ENCODE results near the gene CHST8.

The CHST8 gene

GRCh38 chr19:33618884-33619283, 2.9 kb upstream of the CHST8 start:
- no peaks in the 10 kb centered on the region for H3K9me3 ChIP-seq (ENCODE audit: control insufficient read depth, low read depth, low read length)
- H3K27ac ChIP-seq (ENCODE audit: low read length) = no peak overlapping the region
- H3K36me3 ChIP-seq (ENCODE audit: control insufficient read depth, low read depth, low read length) = no peaks in the 10 kb centered on the region
- H3K4me3 ChIP-seq (ENCODE audit: low read length) = no peak overlapping the region
- no peak overlapping the region for H3K9ac ChIP-seq (ENCODE audit: low read length)
- peaks cover 3% of the 10 kb centered on the region for H3K4me1 ChIP-seq (ENCODE audit: control insufficient read depth, low read depth, low read length)
- H3K27me3 ChIP-seq (ENCODE audit: control insufficient read depth, insufficient read depth, low read length) = peaks cover 54% of the 10 kb centered on the region

DNA sequence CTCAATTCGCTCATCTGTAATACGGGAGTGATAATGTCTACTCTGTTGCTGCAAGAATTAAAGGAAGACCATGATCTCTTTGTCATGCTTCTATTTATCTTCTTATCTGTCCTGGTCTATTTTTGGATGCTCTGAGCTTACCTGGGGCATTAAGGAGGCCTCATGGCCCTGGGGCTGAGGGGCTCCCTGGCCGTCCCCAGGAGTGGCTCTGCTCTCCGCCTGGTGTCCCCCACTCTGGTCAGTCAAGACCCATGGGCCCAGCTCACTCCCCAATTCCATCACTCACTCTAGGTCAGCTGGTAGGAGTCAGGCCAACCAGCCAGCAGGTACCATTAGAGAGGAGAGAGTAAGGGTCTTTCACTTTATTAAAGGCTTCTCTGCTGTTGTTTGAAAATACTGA, 1.1 kb upstream of the CHST8 start:
- Histone ChIP-seq H3K4me1 (ENCODE audit: control insufficient read depth, low read depth, low read length) (peaks cover 3% of the 10 kb centered on the region), H3K27me3 (ENCODE audit: control insufficient read depth, insufficient read depth, low read length) (peaks cover 71% of the 10 kb centered on the region), H3K4me3 (ENCODE audit: low read length) (no peak overlapping the region), H3K27ac (ENCODE audit: low read length) (no peak overlapping the region), H3K36me3 (ENCODE audit: control insufficient read depth, low read depth, low read length) (no peaks in the 10 kb centered on the region), H3K9me3 (ENCODE audit: control insufficient read depth, low read depth, low read length) (no peaks in the 10 kb centered on the region), H3K9ac (ENCODE audit: low read length) (no peak overlapping the region)

GRCh38 chr19:33621065-33621785, 528 bp upstream of the CHST8 start:
- H3K4me3 ChIP-seq (ENCODE audit: low read length) = peak overlapping the region; percentile 34
- H3K27me3 ChIP-seq (ENCODE audit: control insufficient read depth, insufficient read depth, low read length) = peaks cover 71% of the 10 kb centered on the region
- no peak overlapping the region for H3K9ac ChIP-seq (ENCODE audit: low read length)
- no peak overlapping the region for H3K27ac ChIP-seq (ENCODE audit: low read length)
- H3K4me1 ChIP-seq (ENCODE audit: control insufficient read depth, low read depth, low read length) = peaks cover 3% of the 10 kb centered on the region
- no peaks in the 10 kb centered on the region for H3K36me3 ChIP-seq (ENCODE audit: control insufficient read depth, low read depth, low read length)
- H3K9me3 ChIP-seq (ENCODE audit: control insufficient read depth, low read depth, low read length) = no peaks in the 10 kb centered on the region

- peaks cover 3% of the 10 kb centered on the region for H3K4me1 ChIP-seq (ENCODE audit: control insufficient read depth, low read depth, low read length)
- no peak overlapping the region for H3K9ac ChIP-seq (ENCODE audit: low read length)
- H3K27ac ChIP-seq (ENCODE audit: low read length) = no peak overlapping the region
- H3K36me3 ChIP-seq (ENCODE audit: control insufficient read depth, low read depth, low read length) = no peaks in the 10 kb centered on the region
- H3K27me3 ChIP-seq (ENCODE audit: control insufficient read depth, insufficient read depth, low read length) = peaks cover 71% of the 10 kb centered on the region
- peak overlapping the region; percentile 70 for H3K4me3 ChIP-seq (ENCODE audit: low read length)
- no peaks in the 10 kb centered on the region for H3K9me3 ChIP-seq (ENCODE audit: control insufficient read depth, low read depth, low read length)
Observed at GRCh38 chr19:33622505-33622808, 704 bp downstream of the CHST8 start.

DNA sequence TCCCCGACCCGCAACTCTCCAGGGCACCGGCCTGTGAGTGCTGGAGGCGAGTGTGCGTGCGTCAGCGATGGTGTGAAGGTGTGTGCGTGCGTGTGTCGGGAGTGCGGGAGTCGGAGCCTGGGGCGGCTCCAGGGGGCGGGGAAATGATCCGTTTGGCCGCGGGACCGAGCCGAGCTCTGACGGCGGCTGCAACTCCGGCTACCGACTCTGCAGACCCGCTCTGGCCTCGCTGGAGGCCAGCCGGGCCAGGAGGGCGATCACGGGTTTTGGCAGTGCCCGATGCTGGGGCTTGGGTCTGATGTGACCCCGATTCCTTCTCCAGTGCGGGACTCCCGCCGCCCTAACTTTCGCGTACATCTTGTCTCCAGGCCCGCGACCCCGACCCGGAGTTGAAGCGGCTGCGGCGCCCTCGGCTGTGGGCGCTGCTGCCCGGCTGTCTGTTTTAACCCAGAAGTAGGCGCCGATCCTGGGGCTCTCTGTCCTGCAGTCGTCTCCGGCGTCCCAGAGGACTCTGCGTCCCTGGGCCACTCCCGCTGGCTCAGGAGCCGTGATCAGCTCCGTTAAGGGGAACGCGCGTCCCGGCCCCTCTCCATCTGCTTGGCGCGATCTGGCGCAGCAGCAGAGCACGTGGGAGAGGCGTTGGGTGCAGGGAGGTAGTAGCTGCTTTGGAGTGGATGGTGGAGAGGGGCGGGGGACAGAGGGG, 1.2 kb downstream of the CHST8 start:
- Histone ChIP-seq H3K9ac (ENCODE audit: low read length) (no peak overlapping the region), H3K4me1 (ENCODE audit: control insufficient read depth, low read depth, low read length) (peaks cover 3% of the 10 kb centered on the region)

DNA sequence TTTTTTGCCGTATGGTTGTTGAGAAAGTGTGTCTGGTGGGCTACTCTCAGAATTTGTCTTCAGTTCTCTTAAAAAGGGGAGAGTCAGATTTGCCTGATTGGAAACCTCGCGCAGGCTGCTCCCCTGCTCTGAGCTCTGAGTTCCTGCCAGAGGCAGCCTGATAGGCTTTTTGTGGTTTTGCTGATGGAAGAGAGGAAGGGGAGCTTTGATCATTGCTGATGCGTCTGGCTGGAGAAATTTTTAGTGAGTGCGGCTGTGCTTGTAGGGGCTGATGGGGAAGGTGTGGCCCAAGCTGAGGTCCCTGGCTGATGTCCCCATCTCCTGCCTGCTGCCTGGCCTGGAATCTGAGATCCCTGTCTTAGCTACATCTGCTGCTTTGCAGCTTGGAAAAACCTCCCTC, 2.8 kb downstream of the CHST8 start:
- H3K9ac ChIP-seq (ENCODE audit: low read length) = no peak overlapping the region
- no peaks in the 10 kb centered on the region for H3K9me3 ChIP-seq (ENCODE audit: control insufficient read depth, low read depth, low read length)
- peaks cover 56% of the 10 kb centered on the region for H3K27me3 ChIP-seq (ENCODE audit: control insufficient read depth, insufficient read depth, low read length)
- H3K4me3 ChIP-seq (ENCODE audit: low read length) = no peak overlapping the region
- no peak overlapping the region for H3K27ac ChIP-seq (ENCODE audit: low read length)
- H3K36me3 ChIP-seq (ENCODE audit: control insufficient read depth, low read depth, low read length) = no peaks in the 10 kb centered on the region
- H3K4me1 ChIP-seq (ENCODE audit: control insufficient read depth, low read depth, low read length) = peaks cover 3% of the 10 kb centered on the region

More for the DNA sequence above, 1.2 kb downstream of the CHST8 start:
- no peak overlapping the region for H3K27ac ChIP-seq (ENCODE audit: low read length)
- H3K4me3 ChIP-seq (ENCODE audit: low read length) = peak overlapping the region; percentile 70
- peaks cover 69% of the 10 kb centered on the region for H3K27me3 ChIP-seq (ENCODE audit: control insufficient read depth, insufficient read depth, low read length)
- no peaks in the 10 kb centered on the region for H3K9me3 ChIP-seq (ENCODE audit: control insufficient read depth, low read depth, low read length)
- no peaks in the 10 kb centered on the region for H3K36me3 ChIP-seq (ENCODE audit: control insufficient read depth, low read depth, low read length)

- H3K9me3 ChIP-seq (ENCODE audit: control insufficient read depth, low read depth, low read length) = no peaks in the 10 kb centered on the region
Observed at GRCh38 chr19:33627526-33627925, 5.8 kb downstream of the CHST8 start.

GRCh38 chr19:33627962-33628839, 6.4 kb downstream of the CHST8 start:
- Histone ChIP-seq H3K4me1 (ENCODE audit: control insufficient read depth, low read depth, low read length) (peaks cover 8% of the 10 kb centered on the region), H3K27ac (ENCODE audit: low read length) (no peak overlapping the region), H3K9ac (ENCODE audit: low read length) (no peak overlapping the region), H3K36me3 (ENCODE audit: control insufficient read depth, low read depth, low read length) (no peaks in the 10 kb centered on the region), H3K27me3 (ENCODE audit: control insufficient read depth, insufficient read depth, low read length) (peaks cover 24% of the 10 kb centered on the region), H3K9me3 (ENCODE audit: control insufficient read depth, low read depth, low read length) (no peaks in the 10 kb centered on the region), H3K4me3 (ENCODE audit: low read length) (no peak overlapping the region)

More at GRCh38 chr19:33627526-33627925, 5.8 kb downstream of the CHST8 start:
- Histone ChIP-seq H3K36me3 (ENCODE audit: control insufficient read depth, low read depth, low read length) (no peaks in the 10 kb centered on the region), H3K4me1 (ENCODE audit: control insufficient read depth, low read depth, low read length) (peaks cover 8% of the 10 kb centered on the region), H3K4me3 (ENCODE audit: low read length) (no peak overlapping the region), H3K27ac (ENCODE audit: low read length) (no peak overlapping the region), H3K9ac (ENCODE audit: low read length) (no peak overlapping the region), H3K27me3 (ENCODE audit: control insufficient read depth, insufficient read depth, low read length) (peaks cover 31% of the 10 kb centered on the region)

DNA sequence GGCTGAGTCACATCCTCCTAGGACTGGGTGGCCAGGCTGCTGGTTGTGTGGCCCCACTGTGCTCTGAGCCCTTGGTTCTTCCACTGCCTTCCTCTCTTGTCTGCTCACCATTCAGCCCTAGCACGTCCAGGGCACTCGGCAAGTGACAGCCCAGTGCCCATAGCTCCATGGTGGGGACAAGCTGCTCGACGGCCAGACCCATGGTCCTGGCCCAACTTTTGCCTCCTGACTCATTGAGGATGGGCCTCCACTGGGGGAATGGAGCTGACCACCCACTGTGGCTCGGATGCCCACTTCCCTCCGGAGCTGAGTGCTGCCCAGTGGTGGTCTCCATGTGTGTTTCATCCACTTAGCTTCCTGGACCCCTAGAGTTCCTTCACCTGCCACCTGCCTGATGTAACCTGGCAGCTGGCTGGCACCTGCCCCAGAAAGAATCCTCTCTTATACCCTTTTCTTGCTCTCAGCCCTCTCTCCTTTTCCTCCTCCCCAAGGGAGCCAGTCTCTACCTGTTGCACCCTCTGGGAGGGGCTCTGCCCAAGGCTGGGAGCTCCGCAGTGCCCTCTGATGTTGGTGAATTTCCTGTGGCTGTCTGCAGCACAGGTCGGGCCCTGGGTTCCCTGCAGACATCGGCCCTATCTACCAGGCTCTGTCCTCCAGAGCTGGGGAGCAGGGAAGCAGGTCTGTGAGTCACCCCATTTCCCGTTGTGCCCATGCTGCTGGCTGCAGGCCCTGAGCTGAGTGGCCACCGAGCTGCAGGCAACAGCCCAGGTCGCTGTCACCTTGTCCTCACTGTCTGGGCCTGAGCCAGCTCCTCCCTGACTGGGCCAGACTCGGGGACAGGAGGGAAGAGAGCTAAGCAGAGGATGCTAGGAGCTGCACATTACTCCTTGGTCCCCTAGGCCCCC, 7.4 kb downstream of the CHST8 start:
- no peak overlapping the region for H3K9ac ChIP-seq (ENCODE audit: low read length)
- H3K4me3 ChIP-seq (ENCODE audit: low read length) = no peak overlapping the region
- peaks cover 14% of the 10 kb centered on the region for H3K27me3 ChIP-seq (ENCODE audit: control insufficient read depth, insufficient read depth, low read length)
- H3K9me3 ChIP-seq (ENCODE audit: control insufficient read depth, low read depth, low read length) = no peaks in the 10 kb centered on the region
- H3K4me1 ChIP-seq (ENCODE audit: control insufficient read depth, low read depth, low read length) = peaks cover 5% of the 10 kb centered on the region
- H3K36me3 ChIP-seq (ENCODE audit: control insufficient read depth, low read depth, low read length) = no peaks in the 10 kb centered on the region
- H3K27ac ChIP-seq (ENCODE audit: low read length) = no peak overlapping the region

DNA sequence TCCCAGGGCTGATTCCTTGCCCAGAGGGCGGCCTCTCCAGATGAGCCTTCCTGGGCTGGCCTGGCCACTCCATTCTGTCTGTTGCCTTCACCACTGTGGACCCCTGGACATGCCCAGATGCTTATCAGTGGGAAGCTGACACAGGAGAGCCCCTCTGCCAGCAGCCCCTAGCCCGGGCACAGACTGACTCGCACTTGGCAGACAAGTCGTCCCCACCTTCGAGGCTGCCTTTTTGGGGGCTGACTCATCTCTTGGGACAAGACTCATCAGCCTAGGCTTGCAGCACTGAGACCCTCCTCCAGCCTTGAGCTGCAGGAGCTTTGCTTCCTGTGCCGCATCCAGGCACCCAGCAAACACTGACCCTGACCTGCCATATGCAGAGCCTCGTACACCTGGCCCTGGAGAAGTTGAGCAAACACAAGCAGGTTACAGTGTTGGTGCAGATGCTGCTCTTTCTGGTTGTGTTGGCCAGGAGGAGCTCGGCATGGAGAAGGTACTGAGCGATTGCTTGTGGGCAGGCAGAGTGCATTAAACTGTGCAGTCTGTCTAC, 8.1 kb downstream of the CHST8 start:
- no peaks in the 10 kb centered on the region for H3K9me3 ChIP-seq (ENCODE audit: control insufficient read depth, low read depth, low read length)
- no peaks in the 10 kb centered on the region for H3K36me3 ChIP-seq (ENCODE audit: control insufficient read depth, low read depth, low read length)
- H3K27me3 ChIP-seq (ENCODE audit: control insufficient read depth, insufficient read depth, low read length) = peaks cover 7% of the 10 kb centered on the region
- H3K27ac ChIP-seq (ENCODE audit: low read length) = no peak overlapping the region
- H3K4me1 ChIP-seq (ENCODE audit: control insufficient read depth, low read depth, low read length) = peaks cover 5% of the 10 kb centered on the region
- no peak overlapping the region for H3K4me3 ChIP-seq (ENCODE audit: low read length)
- no peak overlapping the region for H3K9ac ChIP-seq (ENCODE audit: low read length)

Measured in iPS-18a (cell line).